WTC11 (cell line): ENCODE results near the gene SERPINA9.

Source experiments
- CBFB ChIP-seq: sonication (generic); formaldehyde crosslinking; IDR thresholded peaks from 2 replicates; pipeline ENCODE4 v1.8.1; 2022; ENCODE audit warnings: mild to moderate bottlenecking, low read depth, missing genetic modification reagents
- CREM ChIP-seq: sonication (generic); formaldehyde crosslinking; IDR thresholded peaks from 2 replicates; pipeline ENCODE4 v1.8.1; 2022; ENCODE audit warnings: mild to moderate bottlenecking, missing genetic modification reagents, moderate library complexity
- FOXJ3 ChIP-seq: sonication (generic); formaldehyde crosslinking; IDR thresholded peaks from 2 replicates; pipeline ENCODE4 v1.9.0; 2021; ENCODE audit warnings: missing genetic modification reagents, mild to moderate bottlenecking, borderline replicate concordance
- TEAD4 ChIP-seq: sonication (generic); formaldehyde crosslinking; IDR thresholded peaks from 2 replicates; pipeline ENCODE4 v1.8.0; 2022; ENCODE audit warnings: mild to moderate bottlenecking, missing genetic modification reagents
- TP53 ChIP-seq: sonication (generic); formaldehyde crosslinking; IDR thresholded peaks from 2 replicates; pipeline ENCODE4 v1.8.1; 2023; ENCODE audit warnings: mild to moderate bottlenecking, missing genetic modification reagents
- TF ChIP-seq, protein P1 (sequence below): sonication (generic); formaldehyde crosslinking; IDR thresholded peaks from 2 replicates; pipeline ENCODE4 v1.8.0; 2022; ENCODE audit warnings: mild to moderate bottlenecking, missing genetic modification reagents
- TF ChIP-seq, protein P2 (sequence below): fragments of 250-450 bp; sonication (Bioruptor Pico); conservative IDR thresholded peaks from 2 replicates; pipeline ENCODE4 v1.9.0; 2021; ENCODE audit warnings: mild to moderate bottlenecking
- TF ChIP-seq, protein P3 (sequence below): fragments of 200-600 bp; IDR thresholded peaks from 2 replicates; pipeline ENCODE4 v1.8.0; 2022; ENCODE audit warnings: antibody characterized with exemption

DNA sequence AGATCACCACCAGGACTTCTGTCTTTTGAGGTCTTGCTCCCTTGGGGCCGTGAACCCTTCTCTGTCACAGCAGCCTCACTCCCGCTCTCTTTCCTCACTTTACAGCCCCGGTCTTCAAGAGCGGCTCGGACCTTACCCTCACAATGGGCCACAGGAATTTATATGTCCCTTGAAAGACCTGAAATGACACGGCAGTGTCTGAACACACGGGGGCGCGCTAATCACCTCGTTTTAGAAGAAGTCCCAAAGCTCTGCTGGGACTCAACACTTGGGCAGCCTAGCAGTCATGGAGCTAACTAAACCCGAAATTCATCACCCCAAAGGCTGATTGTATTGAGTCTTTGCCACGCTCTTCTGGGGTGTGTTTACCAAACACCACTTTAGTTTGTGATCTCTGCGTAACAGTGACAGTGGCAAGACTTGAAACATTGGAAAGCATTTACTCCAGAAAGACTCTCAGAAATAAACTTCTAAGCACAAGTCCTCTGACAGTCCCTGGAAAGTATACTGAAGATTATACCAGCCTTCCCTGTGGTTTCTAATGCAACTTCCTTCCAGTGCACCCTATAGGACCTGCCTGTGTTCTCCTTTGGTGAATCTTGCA lies 52.4 kb downstream of the SERPINA9 start:
- TF ChIP-seq FOXJ3 (CRISPR knock-in tag) (no peak), CBFB (CRISPR knock-in tag) (no peak), CREM (CRISPR knock-in tag) (no peak), TEAD4 (CRISPR knock-in tag) (no peak), TP53 (CRISPR knock-in tag) (no peak)
- TF ChIP-seq, protein P1, sequence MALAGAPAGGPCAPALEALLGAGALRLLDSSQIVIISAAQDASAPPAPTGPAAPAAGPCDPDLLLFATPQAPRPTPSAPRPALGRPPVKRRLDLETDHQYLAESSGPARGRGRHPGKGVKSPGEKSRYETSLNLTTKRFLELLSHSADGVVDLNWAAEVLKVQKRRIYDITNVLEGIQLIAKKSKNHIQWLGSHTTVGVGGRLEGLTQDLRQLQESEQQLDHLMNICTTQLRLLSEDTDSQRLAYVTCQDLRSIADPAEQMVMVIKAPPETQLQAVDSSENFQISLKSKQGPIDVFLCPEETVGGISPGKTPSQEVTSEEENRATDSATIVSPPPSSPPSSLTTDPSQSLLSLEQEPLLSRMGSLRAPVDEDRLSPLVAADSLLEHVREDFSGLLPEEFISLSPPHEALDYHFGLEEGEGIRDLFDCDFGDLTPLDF (CRISPR knock-in tag), result no peak
- TF ChIP-seq, protein P2, sequence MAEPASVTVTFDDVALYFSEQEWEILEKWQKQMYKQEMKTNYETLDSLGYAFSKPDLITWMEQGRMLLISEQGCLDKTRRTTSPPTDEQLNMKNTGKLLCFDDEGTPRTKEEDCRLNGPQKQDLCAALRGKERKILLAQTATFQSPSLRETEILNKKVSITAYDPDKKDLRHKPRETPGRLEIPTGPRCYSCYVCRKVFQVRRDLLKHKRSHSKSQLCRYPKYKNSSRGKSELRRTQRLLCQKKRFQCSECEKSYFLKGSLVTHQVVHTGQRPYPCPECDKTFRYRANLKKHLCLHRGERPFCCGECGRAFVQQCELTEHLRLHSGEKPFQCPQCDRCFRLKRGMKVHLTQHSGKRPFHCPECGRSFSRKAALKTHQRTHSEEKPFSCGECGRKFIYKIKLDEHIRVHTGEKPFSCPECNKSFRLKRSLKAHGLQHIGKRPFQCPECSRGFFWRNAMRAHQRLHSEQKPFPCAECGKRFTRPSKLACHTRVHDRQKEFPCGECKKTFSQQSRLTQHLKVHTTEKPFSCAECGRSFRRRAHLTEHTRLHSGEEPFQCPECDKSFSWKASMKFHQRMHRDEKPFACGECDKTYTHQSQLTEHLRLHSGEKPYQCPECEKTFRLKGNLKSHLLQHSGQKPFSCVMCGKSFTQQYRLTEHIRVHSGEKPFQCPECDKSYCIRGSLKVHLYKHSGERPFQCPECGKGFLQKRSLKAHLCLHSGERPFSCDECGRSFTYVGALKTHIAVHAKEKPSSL (CRISPR knock-in tag), result no peak
- TF ChIP-seq, protein P3, sequence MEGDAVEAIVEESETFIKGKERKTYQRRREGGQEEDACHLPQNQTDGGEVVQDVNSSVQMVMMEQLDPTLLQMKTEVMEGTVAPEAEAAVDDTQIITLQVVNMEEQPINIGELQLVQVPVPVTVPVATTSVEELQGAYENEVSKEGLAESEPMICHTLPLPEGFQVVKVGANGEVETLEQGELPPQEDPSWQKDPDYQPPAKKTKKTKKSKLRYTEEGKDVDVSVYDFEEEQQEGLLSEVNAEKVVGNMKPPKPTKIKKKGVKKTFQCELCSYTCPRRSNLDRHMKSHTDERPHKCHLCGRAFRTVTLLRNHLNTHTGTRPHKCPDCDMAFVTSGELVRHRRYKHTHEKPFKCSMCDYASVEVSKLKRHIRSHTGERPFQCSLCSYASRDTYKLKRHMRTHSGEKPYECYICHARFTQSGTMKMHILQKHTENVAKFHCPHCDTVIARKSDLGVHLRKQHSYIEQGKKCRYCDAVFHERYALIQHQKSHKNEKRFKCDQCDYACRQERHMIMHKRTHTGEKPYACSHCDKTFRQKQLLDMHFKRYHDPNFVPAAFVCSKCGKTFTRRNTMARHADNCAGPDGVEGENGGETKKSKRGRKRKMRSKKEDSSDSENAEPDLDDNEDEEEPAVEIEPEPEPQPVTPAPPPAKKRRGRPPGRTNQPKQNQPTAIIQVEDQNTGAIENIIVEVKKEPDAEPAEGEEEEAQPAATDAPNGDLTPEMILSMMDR, result peak; percentile 56
